ENCODE measurements around the gene NEK2. TPM values are rescaled to one million over a fixed set of nuclear protein-coding genes. Genes with fewer than 3 reads are reported as not detected.

The NEK2 gene
- total RNA-seq, 2 experiments from 2014 or later: 60.8 to 62.3 TPM

DNA sequence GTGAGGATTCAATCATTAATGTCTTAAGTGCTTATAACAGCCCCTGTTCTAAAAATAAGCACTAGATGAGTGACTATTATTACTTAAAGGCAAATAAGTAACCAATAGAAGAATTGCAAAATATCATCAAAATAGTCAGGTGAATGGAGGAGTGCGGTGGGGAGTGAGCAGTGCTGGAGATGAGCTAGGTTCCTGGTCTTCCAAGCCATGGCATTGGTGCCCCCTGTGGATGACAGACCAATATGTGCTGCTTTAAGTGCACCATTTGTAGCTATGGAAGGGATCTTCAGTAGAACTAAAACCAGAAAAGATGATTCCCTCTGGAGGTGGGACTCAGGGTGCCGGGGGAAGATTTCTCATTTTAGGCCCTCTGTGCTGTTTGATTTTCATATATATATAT, 50.4 kb downstream of the NEK2 start:
- Mint-ChIP-seq H3K4me1 (ENCODE audit: low read depth) (peaks cover 10% of the 10 kb centered on the region), H3K4me3 (no peak overlapping the region), H3K36me3 (ENCODE audit: low read depth) (no peaks in the 10 kb centered on the region), H3K9me3 (no peaks in the 10 kb centered on the region), H3K27me3 (ENCODE audit: low read depth) (no peaks in the 10 kb centered on the region), H3K27ac (no peak overlapping the region)
- CTCF ChIA-PET: interaction anchor here (0.6 to 1.1 kb wide), 7 partner anchors 9 to 678 kb away, joined by 3 to 5 read pairs (median 3); no protein-coding TSS in a partner anchor
- DNase-seq: peak; percentile 60
- intact Hi-C loops (cut with micrococcal nuclease): loop anchor here (1.0 kb wide), 1 partner anchor 110 kb away; no protein-coding TSS in a partner anchor

DNA sequence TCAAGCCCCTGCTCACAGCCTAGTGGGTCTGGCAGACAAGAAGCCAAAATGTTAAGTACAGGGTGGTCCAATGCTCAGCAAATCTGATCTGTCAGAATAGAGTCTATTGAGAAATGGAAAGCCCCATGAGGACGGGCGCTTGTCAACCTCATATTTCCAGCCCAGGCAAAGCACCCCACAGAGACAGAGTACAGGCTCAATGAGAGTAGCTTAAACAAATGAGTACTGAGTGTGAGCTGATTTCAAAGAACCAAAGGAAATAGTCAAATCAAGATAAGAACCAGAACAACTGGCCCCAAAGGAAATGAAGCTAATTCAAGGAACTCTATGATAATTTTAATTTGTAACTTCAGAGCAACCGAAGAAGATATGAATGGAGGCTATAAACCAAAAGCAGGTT, 51.9 kb downstream of the NEK2 start:
- no peak for DNase-seq
- Mint-ChIP-seq H3K4me3 (no peak overlapping the region), H3K27ac (no peak overlapping the region), H3K4me1 (ENCODE audit: low read depth) (peaks cover 10% of the 10 kb centered on the region), H3K27me3 (ENCODE audit: low read depth) (no peaks in the 10 kb centered on the region), H3K9me3 (no peaks in the 10 kb centered on the region), H3K36me3 (ENCODE audit: low read depth) (no peaks in the 10 kb centered on the region)
- intact Hi-C loops (cut with micrococcal nuclease): loop anchor here (1.0 kb wide), 1 partner anchor 44 kb away; the partner anchor contains the start of gene SLC30A1
- CTCF ChIA-PET: interaction anchor here (0.6 kb wide), 1 partner anchor 123 kb away, joined by 3 read pairs; no protein-coding TSS in a partner anchor

DNA sequence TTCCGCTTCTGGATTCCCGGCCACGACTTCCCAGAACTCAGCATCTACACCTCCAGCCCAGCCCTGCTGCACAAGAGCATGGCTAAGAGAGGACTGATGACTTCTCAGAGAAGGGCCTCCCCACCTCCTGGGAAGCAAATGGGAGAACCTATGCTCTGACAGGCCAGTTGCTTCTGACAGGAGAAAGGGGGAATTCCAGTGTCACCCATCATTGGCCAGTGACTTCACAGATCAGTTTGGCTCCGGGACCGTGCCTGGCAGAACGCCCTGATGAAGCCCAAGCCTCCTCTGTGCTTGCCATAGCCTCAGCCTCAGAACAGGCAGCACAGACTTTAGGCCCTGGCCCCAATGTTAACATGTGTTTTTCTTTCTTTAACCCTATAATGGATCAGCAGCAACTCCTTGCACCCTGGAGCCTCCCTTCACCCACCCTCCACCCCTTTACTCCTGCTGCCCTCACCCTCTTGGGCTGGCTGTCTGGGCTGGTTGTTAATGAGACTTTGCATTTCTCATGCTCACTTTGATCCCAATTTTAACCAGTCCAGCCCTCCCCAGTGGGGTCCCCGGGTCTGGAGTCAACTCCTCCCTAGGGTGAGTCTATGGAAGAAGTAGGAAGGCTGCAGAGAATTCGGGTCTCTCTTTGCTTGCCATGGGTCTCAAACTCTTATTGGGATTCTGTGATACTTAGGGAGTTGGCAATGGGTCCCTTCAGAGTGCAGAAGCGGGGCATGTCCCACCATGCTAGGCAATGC, 53.8 kb downstream of the NEK2 start:
- CTCF ChIA-PET: interaction anchor here (0.5 to 0.9 kb wide), 2 partner anchors 25 to 107 kb away, joined by 3 read pairs; no protein-coding TSS in a partner anchor
- intact Hi-C loops (cut with micrococcal nuclease): no loop called here
- no peak for DNase-seq
- H3K27ac Mint-ChIP-seq: no peak overlapping the region
- H3K9me3 Mint-ChIP-seq: no peaks in the 10 kb centered on the region
- no peaks in the 10 kb centered on the region for H3K27me3 Mint-ChIP-seq (ENCODE audit: low read depth)
- H3K4me3 Mint-ChIP-seq: no peak overlapping the region
- H3K36me3 Mint-ChIP-seq (ENCODE audit: low read depth): no peaks in the 10 kb centered on the region
- peaks cover 10% of the 10 kb centered on the region for H3K4me1 Mint-ChIP-seq (ENCODE audit: low read depth)

DNA sequence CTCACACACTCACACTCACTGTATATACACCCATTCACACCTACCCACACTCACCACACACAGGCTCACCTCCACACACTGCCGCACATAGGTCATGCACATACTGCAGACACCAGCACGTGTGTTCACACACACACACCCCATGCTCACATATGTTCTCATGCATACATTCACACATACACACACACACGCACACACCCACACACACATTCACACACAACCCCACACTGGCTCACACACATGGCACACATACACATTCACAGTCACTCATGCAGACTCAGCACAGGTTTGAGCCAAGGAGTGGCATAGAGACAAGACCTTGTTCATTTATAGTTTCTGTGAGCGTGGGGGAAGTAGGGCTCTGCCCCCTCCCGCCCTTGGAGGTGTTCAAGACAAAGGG, 55.3 kb downstream of the NEK2 start:
- Mint-ChIP-seq H3K36me3 (ENCODE audit: low read depth) (no peaks in the 10 kb centered on the region), H3K27me3 (ENCODE audit: low read depth) (no peaks in the 10 kb centered on the region), H3K27ac (no peak overlapping the region), H3K4me1 (ENCODE audit: low read depth) (peaks cover 10% of the 10 kb centered on the region), H3K4me3 (no peak overlapping the region), H3K9me3 (no peaks in the 10 kb centered on the region)
- no peak for DNase-seq
- CTCF ChIA-PET: interaction anchor here (0.5 to 0.6 kb wide), 3 partner anchors 106 to 1259 kb away, joined by 3 to 4 read pairs (median 3); no protein-coding TSS in a partner anchor
- intact Hi-C loops (cut with micrococcal nuclease): no loop called here

DNA sequence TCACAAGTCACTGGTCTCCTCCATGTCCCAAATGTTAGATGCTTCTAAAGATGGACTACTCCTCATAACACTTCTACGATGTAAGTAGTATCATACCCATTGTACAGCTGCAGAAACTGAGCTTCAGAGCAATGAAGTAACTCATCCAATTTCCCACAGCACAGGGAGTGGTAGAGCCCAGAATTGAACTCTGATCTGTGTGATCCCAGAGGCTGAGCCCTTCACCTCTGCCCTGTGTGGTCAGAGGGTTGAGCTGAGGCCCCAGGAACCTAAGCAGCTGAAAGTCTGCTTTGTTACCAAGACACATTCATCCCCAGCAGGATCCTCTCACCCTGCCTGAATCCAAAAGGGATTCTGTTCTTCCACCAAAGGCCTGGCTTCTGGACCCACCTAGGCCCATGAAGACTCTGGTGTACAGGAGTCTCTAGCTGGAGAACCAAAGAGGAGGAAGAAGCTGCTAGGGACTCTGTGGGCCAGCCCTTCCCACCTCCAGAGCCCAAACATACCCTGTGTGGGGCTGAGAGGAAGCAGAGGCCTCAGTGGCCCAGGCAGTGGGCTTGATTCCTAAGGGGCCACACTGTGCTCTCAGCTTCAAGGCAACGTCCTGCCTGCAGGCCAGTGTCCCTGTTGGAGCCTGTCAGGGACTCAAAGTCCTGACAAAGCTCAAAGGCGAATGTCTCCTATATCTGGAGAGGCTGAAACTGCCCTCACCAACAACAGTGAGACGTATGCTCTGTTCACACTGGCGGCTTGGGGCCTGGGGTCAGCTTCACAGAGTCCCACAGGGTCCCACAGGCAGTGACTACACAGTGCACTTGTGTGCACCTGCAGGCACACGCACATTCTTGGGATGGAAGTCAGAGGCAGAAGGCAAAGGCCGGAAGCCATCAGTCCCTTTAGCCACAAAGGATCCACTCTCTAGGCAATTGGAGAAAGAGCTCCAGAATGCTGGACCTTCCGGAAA, 56.1 kb downstream of the NEK2 start:
- CTCF ChIA-PET: interaction anchor here (0.5 to 0.6 kb wide), 3 partner anchors 105 to 1258 kb away, joined by 3 to 4 read pairs (median 3); no protein-coding TSS in a partner anchor
- no peak for DNase-seq
- intact Hi-C loops (cut with micrococcal nuclease): no loop called here
- no peak overlapping the region for H3K4me3 Mint-ChIP-seq
- no peaks in the 10 kb centered on the region for H3K36me3 Mint-ChIP-seq (ENCODE audit: low read depth)
- no peaks in the 10 kb centered on the region for H3K27me3 Mint-ChIP-seq (ENCODE audit: low read depth)
- H3K4me1 Mint-ChIP-seq (ENCODE audit: low read depth): peaks cover 10% of the 10 kb centered on the region
- no peak overlapping the region for H3K27ac Mint-ChIP-seq
- H3K9me3 Mint-ChIP-seq: no peaks in the 10 kb centered on the region

DNA sequence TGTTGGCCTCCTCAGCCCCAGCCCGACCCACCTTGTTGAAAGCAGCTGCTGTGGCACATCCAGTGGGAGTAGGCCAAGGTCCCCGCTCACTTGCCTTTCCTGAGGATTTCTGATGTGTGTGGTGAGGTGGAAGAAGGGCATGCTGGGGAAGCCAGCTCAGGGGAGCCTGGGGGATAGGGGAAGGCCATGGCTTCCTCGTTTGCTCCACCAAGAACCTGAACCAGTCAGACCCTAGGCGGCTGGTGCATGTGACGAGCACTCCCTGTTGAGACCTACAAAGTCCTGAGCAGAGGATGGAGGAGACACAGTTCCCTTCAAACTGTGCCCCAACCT, 58.5 kb downstream of the NEK2 start:
- CTCF ChIA-PET: interaction anchor here (0.9 kb wide), 1 partner anchor 12 kb away, joined by 5 read pairs; no protein-coding TSS in a partner anchor
- intact Hi-C loops (cut with micrococcal nuclease): no loop called here
- no peak overlapping the region for H3K27ac Mint-ChIP-seq

DNA sequence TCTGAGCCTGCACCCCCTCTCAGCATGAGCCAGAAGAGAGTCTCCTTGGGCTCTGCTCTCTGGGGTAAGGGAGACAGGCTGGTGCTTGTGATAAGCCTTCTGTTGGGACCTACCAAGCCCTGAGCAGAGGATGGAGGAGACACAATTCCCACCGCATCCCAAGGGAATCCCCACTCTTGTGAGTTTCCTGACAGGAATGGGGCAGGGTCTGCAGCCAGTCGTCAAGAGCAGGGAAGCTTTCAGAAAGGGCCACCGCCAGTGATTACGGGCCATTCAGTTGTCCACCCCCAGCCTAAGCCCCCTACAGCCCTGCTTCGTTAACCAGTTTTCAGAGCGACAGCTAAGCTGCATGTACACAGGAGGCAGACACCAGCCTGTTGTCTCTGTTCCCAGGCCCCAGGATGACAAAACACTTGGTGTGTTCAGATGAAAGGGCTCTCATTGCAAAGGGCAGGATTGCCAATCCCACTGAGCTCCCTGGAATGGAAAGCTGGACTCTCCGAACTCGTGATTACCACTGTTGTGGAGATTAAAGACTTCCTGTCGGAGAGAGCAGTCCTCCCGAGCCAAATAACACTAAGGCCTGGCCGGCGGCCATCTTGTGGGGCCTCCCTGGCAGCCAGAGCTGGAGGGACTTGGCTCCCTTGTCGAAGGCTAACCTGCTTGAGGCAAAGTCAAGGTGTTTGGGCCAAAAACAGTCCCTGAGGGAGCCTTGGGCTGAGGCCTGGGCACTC, 59.0 kb downstream of the NEK2 start:
- CTCF ChIA-PET: interaction anchor here (0.9 kb wide), 1 partner anchor 11 kb away, joined by 5 read pairs; no protein-coding TSS in a partner anchor
- DNase-seq: no peak
- Mint-ChIP-seq H3K27ac (no peak overlapping the region), H3K4me3 (no peak overlapping the region), H3K4me1 (ENCODE audit: low read depth) (no peaks in the 10 kb centered on the region), H3K36me3 (ENCODE audit: low read depth) (no peaks in the 10 kb centered on the region), H3K9me3 (no peaks in the 10 kb centered on the region), H3K27me3 (ENCODE audit: low read depth) (no peaks in the 10 kb centered on the region)
- intact Hi-C loops (cut with micrococcal nuclease): no loop called here

More for the DNA sequence above, 58.5 kb downstream of the NEK2 start:
- H3K4me1 Mint-ChIP-seq (ENCODE audit: low read depth): no peaks in the 10 kb centered on the region
- no peaks in the 10 kb centered on the region for H3K27me3 Mint-ChIP-seq (ENCODE audit: low read depth)
- H3K36me3 Mint-ChIP-seq (ENCODE audit: low read depth): no peaks in the 10 kb centered on the region
- no peaks in the 10 kb centered on the region for H3K9me3 Mint-ChIP-seq
- no peak for DNase-seq
- no peak overlapping the region for H3K4me3 Mint-ChIP-seq

DNA sequence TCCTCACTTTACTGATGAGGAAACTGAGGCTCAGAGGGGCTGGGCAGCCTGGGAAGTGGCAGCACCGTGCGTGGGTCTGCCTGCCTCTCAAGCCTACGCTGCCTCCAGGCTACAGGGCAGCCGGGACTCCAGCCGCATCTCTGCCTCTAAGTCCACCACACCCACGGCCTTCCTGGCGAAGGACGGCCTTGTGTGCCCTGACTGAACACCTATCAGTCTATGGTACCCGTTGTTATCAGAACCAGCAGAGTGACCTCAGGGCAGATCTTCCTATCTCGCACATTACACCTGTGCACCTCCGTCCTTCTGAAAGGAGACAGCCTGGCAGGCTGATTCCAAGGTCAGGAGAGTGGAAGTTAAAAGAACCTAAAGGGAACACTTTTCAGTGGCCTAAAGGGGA, 60.8 kb downstream of the NEK2 start:
- Mint-ChIP-seq H3K9me3 (no peaks in the 10 kb centered on the region), H3K27ac (no peak overlapping the region), H3K36me3 (ENCODE audit: low read depth) (no peaks in the 10 kb centered on the region), H3K4me3 (no peak overlapping the region), H3K27me3 (ENCODE audit: low read depth) (no peaks in the 10 kb centered on the region), H3K4me1 (ENCODE audit: low read depth) (no peaks in the 10 kb centered on the region)
- CTCF ChIA-PET: interaction anchor here (0.6 kb wide), 1 partner anchor 27 kb away, joined by 3 read pairs; no protein-coding TSS in a partner anchor
- DNase-seq: no peak
- intact Hi-C loops (cut with micrococcal nuclease): no loop called here

DNA sequence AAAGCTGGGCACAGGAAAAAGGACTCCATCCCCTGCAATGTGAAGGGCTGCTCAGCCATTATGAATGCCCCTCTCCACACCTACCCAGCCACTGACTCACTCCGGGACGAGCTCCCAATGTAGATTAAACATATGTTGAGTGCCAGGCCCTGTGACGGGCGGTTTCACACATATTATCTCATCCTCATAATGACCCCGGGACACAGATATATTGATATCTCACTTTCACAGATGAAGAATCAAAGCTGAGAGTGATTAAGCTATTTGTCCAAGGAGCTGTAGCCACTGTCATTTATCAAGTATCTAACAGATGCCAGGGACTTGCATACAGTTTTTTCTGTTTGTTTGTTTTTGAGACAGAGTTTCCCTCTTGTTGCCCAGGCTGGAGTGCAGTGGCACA, 61.5 kb downstream of the NEK2 start:
- no peaks in the 10 kb centered on the region for H3K27me3 Mint-ChIP-seq (ENCODE audit: low read depth)
- CTCF ChIA-PET: interaction anchor here (0.6 kb wide), 1 partner anchor 28 kb away, joined by 3 read pairs; no protein-coding TSS in a partner anchor
- intact Hi-C loops (cut with micrococcal nuclease): no loop called here
- H3K36me3 Mint-ChIP-seq (ENCODE audit: low read depth): no peaks in the 10 kb centered on the region
- no peaks in the 10 kb centered on the region for H3K9me3 Mint-ChIP-seq
- H3K4me1 Mint-ChIP-seq (ENCODE audit: low read depth): no peaks in the 10 kb centered on the region
- H3K27ac Mint-ChIP-seq: no peak overlapping the region
- no peak overlapping the region for H3K4me3 Mint-ChIP-seq
- DNase-seq: no peak

DNA sequence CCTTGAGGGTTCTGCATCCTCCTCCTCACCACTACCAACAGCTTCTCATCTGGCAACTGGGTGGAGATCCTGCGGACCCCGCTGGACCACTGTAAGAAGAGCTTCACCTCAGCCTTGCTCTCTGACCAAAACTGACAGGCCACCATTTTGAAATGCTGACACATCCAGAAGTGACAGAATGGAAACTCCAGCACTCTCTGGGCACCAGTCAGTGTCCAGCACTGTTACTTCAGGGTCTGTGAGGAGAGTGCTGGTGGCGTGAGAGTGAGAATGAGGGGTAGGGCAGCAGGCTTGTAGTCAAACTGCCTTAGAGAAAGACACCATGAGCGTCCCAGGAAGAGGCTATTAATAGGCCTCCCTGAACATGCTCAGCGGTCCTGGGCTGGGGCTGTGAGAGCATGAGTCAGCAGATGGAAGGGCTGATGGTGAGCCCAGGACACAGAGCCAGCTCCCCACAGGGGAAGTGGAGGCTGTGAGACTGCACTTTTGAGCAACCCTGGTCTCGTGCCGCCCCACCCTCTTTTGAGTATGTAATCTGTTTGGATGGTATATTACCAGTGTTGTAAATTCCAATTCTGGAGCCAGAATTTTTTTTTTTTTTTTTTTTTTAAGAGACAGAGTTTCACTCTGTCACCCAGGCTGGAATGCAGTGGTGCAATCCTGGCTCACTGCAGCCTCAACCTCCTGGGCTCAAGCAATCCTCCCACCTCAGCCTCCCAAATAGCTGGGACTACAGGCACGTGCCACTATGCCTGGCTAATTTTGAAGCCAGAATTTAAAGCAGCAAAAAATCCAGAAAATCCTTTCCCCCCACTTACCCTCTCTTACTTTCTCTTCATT, 62.1 kb downstream of the NEK2 start:
- Mint-ChIP-seq H3K27me3 (ENCODE audit: low read depth) (no peaks in the 10 kb centered on the region), H3K9me3 (no peaks in the 10 kb centered on the region), H3K27ac (no peak overlapping the region), H3K4me1 (ENCODE audit: low read depth) (no peaks in the 10 kb centered on the region), H3K4me3 (no peak overlapping the region), H3K36me3 (ENCODE audit: low read depth) (no peaks in the 10 kb centered on the region)
- CTCF ChIA-PET: no interaction called here
- DNase-seq: no peak
- intact Hi-C loops (cut with micrococcal nuclease): no loop called here

DNA sequence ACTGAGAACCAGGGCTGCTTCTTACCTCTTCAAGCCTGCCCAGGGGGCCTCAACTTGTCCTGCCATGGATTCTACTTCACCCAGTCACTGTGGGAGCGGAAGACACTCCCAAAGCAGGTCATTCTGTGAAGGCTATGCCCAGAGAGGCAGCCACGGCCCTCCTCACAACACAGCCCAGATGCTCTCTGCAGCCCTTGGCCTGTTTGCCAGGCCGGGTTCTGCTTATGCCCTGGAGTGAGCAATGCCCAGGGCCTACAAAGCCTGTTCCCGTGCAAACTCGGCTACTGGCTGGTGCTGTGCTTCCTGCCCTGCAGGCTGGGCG, 62.7 kb downstream of the NEK2 start:
- intact Hi-C loops (cut with micrococcal nuclease): no loop called here
- Mint-ChIP-seq H3K4me1 (ENCODE audit: low read depth) (peaks cover 3% of the 10 kb centered on the region), H3K27ac (no peak overlapping the region), H3K9me3 (no peaks in the 10 kb centered on the region), H3K4me3 (no peak overlapping the region), H3K36me3 (ENCODE audit: low read depth) (no peaks in the 10 kb centered on the region), H3K27me3 (ENCODE audit: low read depth) (no peaks in the 10 kb centered on the region)
- no peak for DNase-seq
- CTCF ChIA-PET: interaction anchor here (1.2 kb wide), 1 partner anchor 13 kb away, joined by 3 read pairs; no protein-coding TSS in a partner anchor
